ENCODE data around the gene RALY. TPM values are rescaled to one million over a fixed set of nuclear protein-coding genes. Genes with fewer than 3 reads are reported as not detected.

The RALY gene
- polyA plus RNA-seq, 1 donor from 2014 or later, result 218 TPM

DNA sequence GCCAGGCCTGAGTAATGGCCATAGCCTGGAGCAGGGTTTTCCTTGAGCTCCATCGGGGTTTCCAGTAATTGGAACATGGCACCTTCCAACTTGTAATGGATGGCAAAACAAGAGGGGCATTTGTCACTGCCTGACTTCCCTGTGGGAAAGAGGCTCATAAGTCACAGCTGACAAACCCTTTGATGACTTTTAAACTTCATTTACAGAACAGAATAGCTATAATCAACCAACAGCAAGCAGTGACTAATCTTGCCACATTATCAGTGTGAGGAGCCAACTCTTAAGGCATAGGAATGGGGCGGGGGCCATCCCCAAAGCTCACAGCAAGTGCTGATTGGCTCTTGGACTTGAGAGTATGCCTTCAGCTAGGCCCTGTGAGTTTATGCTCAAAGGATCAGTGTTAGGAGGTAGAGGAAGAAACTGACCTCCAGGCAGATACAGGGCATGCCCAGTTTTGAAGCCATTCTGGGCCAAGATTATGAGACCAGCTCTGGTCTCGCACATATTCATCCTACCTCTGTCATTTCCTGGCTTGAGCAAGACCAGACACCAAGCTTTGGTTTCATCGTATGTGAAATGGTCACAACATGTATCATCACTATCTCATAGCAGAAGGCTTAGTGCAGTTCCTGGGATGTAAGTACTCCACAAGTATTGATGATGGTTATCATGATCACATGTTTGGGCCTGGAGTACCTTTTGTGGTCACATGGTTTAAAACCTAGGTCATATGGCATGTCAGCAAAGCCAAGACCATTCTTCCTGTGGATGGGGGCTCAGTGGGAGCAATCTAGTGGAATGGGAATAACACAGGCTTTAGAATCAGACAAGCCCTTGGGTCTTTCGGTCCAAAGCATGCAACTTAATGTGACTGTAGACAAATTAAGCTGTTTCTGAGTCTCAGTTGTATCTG, 69.1 kb downstream of the RALY start:
- no peak overlapping the region for H3K4me3 Mint-ChIP-seq
- H3K9me3 Mint-ChIP-seq, result no peaks in the 10 kb centered on the region
- H3K36me3 Mint-ChIP-seq, result peaks cover 3% of the 10 kb centered on the region
- peaks cover 18 to 31% (median 19%) of the 10 kb centered on the region in 3 donors for H3K4me1 Mint-ChIP-seq
- H3K27ac Mint-ChIP-seq, result peak overlapping the region; percentile 9 to 84 (median 43)
- H3K27me3 Mint-ChIP-seq, result no peaks in the 10 kb centered on the region

DNA sequence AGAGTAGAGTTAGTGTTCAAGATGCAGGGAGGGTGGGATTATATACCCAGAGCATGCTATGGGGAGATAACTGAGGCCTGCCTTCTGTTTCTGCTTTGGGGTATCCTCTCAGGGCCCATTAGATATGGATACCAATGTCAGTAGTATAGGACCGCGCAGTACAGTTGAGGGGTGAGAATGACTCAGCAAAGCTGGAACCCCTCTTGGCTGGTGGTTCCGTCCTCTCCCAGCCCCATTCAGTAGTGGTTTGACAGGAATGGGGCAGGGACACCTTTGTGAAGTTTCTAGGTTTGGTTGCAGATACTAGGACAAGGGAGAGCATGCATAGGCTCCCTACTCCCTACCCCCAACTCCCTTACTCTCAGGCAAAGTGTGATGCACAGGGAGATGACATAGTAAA, 70.6 kb downstream of the RALY start:
- peaks cover 3% of the 10 kb centered on the region for H3K36me3 Mint-ChIP-seq
- H3K27me3 Mint-ChIP-seq, result no peaks in the 10 kb centered on the region
- no peak overlapping the region for H3K4me3 Mint-ChIP-seq
- peak overlapping the region in 1 of 3 donors; percentile 54 for H3K27ac Mint-ChIP-seq
- H3K9me3 Mint-ChIP-seq, result no peaks in the 10 kb centered on the region
- H3K4me1 Mint-ChIP-seq, result peaks cover 10 to 28% (median 17%) of the 10 kb centered on the region in 3 donors

DNA sequence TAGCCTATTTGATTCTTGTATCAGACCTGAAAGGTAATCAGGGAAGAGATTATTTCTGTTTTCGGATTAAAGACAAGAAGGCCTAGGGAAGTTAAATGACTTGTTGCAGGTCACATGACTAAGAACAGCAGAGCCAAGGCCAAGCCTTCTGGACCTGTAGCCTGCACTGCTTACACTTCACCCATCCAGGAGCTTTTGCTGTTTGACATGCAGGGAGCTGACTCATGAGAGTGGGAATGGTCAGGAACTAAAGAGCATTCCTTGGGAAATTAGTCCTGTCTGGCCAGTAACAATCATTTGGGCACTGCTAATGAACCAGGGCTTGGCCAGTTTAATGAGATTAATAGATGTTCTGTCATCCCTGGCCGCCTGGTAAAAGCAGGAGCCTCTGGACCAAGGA, 71.5 kb downstream of the RALY start:
- Mint-ChIP-seq H3K27ac (peak overlapping the region in 2 of 3 donors; percentile 49 to 54), H3K4me1 (peaks cover 19 to 30% (median 22%) of the 10 kb centered on the region in 3 donors)

DNA sequence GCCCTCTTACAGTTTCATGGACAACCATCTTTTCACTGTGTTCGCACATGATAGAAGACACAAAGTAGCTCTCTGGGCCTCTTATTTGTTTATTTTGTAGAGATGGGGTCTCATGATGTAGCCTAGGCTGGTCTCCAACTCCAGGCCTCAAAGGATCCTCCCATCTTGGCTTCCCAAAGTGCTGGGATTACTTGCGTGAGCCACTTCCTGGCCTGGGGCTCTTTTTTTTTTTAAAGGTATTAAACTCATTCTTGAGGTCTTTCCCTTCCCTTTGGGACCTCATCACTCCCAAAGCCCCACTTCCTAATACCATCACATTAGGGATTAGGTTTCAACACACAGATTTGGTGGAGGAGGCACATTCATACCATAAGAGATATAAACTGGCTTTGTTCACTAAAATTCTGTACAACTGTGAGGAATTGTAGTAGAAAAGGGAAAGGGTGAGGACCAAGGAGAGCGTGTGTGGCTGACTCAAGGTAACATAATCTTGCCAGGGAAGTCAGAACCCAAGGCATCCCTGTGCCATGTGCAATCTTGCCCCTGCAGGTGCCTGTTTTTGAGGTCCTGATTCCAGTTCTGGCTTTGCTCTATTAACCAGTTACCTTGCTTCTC, 72.9 kb downstream of the RALY start:
- Mint-ChIP-seq H3K4me3 (no peak overlapping the region), H3K27me3 (no peaks in the 10 kb centered on the region), H3K4me1 (peaks cover 19 to 25% (median 22%) of the 10 kb centered on the region in 3 donors), H3K9me3 (no peaks in the 10 kb centered on the region), H3K27ac (peak overlapping the region in 1 of 3 donors; percentile 71), H3K36me3 (no peaks in the 10 kb centered on the region)

More for the DNA sequence above, 71.5 kb downstream of the RALY start:
- Mint-ChIP-seq H3K9me3 (no peaks in the 10 kb centered on the region), H3K27me3 (no peaks in the 10 kb centered on the region), H3K4me3 (no peak overlapping the region), H3K36me3 (peaks cover 3% of the 10 kb centered on the region)

DNA sequence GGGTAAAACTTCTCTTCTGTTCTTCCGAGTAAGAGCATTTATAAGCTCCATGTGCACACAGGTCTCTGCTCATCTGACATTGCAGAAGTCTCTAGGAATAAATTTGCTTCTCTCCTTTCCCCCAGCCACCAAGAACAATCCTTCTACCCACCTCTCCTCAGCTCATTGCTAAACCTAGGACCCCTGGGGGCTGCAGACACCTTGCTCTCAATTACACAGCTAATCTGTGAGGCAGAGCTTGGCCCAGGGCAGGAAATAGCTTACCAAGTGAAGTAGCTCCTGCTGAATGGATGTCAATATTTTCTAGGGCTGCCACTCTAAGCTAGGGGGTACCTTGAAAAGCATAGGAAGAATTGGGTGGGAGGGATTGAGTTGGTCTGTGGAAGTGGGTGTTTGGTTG, 74.3 kb downstream of the RALY start:
- Mint-ChIP-seq H3K4me3 (no peak overlapping the region), H3K9me3 (no peaks in the 10 kb centered on the region), H3K36me3 (peaks cover 2% of the 10 kb centered on the region), H3K4me1 (peaks cover 19 to 26% (median 25%) of the 10 kb centered on the region in 3 donors), H3K27me3 (no peaks in the 10 kb centered on the region), H3K27ac (peak overlapping the region in 2 of 3 donors; percentile 63 to 89)

DNA sequence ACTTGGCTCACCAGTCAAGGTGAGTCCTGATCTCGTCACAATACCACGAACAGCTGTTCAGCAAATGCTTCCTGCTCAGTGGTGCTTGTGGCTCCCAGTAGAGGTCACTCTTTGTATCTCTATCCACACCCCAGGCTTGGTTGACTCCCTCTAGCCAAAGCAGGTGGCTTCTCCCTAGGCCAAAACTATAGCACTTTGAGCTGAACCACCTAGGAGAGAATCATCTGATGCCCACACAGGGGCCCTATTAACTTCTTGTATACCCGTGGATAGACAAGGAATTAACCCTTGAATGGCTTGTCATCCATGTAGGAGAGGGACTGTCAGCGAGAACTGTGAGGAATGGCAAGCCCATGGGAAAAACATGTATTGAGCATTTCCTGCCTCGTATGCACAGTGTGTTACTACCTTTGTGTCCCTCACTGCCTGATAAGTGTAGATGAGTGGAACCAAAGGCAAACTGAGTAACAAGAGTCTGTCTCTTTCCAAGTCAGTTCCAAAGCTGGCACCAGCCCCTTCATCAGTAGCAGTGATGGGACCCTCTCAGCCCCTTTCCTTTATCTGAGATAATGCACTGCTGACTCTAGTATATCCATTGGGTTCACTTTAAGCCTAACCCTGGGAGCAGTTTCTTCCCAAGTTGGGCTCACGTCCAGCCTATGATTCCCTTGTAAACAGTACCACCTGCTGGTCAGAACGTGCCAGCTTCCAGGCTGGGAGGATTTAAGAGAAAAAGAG, 75.8 kb downstream of the RALY start:
- peak overlapping the region; percentile 16 to 76 (median 61) for H3K27ac Mint-ChIP-seq
- no peaks in the 10 kb centered on the region for H3K27me3 Mint-ChIP-seq
- H3K9me3 Mint-ChIP-seq, result no peaks in the 10 kb centered on the region
- peaks cover 16 to 26% (median 25%) of the 10 kb centered on the region in 3 donors for H3K4me1 Mint-ChIP-seq
- no peak overlapping the region for H3K4me3 Mint-ChIP-seq
- H3K36me3 Mint-ChIP-seq, result peaks cover 2% of the 10 kb centered on the region

DNA sequence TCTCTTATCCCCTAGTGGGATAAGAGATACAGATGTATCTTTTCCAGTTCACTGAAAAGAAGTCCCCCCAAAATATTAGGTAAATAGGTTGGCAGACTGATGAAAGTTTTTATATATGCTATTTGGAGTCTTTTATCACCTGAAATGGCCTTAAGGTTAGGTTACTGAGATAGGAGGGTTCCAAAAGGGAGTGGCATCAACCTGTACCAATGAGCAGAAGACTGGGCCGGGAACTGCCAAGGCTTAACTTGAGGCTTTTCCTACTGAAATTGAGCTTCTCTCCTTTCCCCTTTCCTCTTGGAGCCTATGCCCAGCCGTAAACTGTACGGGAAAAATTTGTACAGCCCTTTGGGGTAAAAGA, 76.3 kb downstream of the RALY start:
- no peak overlapping the region for H3K4me3 Mint-ChIP-seq
- H3K27ac Mint-ChIP-seq, result peak overlapping the region in 2 of 3 donors; percentile 16 to 61
- H3K36me3 Mint-ChIP-seq, result peaks cover 2% of the 10 kb centered on the region
- no peaks in the 10 kb centered on the region for H3K9me3 Mint-ChIP-seq
- no peaks in the 10 kb centered on the region for H3K27me3 Mint-ChIP-seq
- peaks cover 12 to 25% (median 24%) of the 10 kb centered on the region in 3 donors for H3K4me1 Mint-ChIP-seq

DNA sequence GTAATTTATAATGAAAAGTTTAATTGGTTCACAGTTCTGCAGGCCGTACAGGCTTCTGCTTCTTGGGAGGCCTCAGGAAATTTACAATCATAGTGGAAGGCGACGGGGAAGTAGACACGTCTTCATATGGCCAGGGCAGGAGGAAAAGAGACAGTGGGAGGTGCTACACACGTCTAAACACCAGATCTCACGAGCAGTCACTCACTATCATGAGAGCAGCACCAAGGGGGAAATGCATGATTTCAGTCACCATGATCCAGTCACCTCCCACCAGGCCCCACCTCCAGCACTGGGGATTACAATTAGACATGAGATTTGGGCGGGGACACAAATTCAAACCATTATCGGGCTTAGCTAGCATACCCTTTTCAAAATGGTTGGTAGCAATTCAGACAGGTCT, 77.1 kb downstream of the RALY start:
- H3K9me3 Mint-ChIP-seq, result no peaks in the 10 kb centered on the region
- no peak overlapping the region for H3K27ac Mint-ChIP-seq
- H3K27me3 Mint-ChIP-seq, result no peaks in the 10 kb centered on the region
- peaks cover 2% of the 10 kb centered on the region for H3K36me3 Mint-ChIP-seq
- peaks cover 12 to 23% (median 22%) of the 10 kb centered on the region in 3 donors for H3K4me1 Mint-ChIP-seq
- no peak overlapping the region for H3K4me3 Mint-ChIP-seq

DNA sequence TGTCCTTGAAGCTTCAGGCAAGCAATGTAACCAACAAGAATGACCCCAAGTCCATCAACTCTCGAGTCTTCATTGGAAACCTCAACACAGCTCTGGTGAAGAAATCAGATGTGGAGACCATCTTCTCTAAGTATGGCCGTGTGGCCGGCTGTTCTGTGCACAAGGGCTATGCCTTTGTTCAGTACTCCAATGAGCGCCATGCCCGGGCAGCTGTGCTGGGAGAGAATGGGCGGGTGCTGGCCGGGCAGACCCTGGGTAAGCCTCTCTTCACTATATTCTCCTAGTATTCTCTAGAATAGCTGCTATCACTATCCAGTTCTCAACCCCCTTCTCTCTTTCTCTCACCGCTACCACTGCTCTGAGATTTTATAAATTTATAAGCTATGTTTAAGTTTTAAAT, 78.4 kb downstream of the RALY start:
- H3K9me3 Mint-ChIP-seq, result no peaks in the 10 kb centered on the region
- H3K4me1 Mint-ChIP-seq, result peaks cover 12 to 23% (median 22%) of the 10 kb centered on the region in 3 donors
- no peaks in the 10 kb centered on the region for H3K27me3 Mint-ChIP-seq
- H3K4me3 Mint-ChIP-seq, result no peak overlapping the region
- H3K27ac Mint-ChIP-seq, result peak overlapping the region in 1 of 3 donors; percentile 86
- peaks cover 2% of the 10 kb centered on the region for H3K36me3 Mint-ChIP-seq

DNA sequence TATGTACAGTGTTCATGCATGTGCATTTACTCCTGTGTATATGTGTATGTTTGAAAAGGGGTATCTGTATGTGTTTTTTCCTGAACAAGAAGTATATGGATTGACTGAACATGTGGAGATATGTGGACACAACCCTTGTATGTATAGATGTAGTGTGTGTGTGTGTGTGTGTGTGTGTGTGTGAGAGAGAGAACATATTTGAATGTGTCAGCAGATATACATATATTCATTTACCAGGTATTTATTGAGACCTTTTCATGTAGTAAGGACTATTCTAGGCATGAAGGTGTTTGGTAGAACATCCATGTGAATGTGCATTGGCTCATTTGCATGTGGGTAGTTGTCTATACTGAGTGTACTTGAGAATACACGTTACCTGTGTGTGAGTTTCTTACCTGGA, 79.1 kb downstream of the RALY start:
- Mint-ChIP-seq H3K27ac (peak overlapping the region in 2 of 3 donors; percentile 59 to 86), H3K4me1 (peaks cover 12 to 22% (median 21%) of the 10 kb centered on the region in 3 donors), H3K4me3 (no peak overlapping the region), H3K9me3 (no peaks in the 10 kb centered on the region), H3K36me3 (peaks cover 2% of the 10 kb centered on the region), H3K27me3 (no peaks in the 10 kb centered on the region)

DNA sequence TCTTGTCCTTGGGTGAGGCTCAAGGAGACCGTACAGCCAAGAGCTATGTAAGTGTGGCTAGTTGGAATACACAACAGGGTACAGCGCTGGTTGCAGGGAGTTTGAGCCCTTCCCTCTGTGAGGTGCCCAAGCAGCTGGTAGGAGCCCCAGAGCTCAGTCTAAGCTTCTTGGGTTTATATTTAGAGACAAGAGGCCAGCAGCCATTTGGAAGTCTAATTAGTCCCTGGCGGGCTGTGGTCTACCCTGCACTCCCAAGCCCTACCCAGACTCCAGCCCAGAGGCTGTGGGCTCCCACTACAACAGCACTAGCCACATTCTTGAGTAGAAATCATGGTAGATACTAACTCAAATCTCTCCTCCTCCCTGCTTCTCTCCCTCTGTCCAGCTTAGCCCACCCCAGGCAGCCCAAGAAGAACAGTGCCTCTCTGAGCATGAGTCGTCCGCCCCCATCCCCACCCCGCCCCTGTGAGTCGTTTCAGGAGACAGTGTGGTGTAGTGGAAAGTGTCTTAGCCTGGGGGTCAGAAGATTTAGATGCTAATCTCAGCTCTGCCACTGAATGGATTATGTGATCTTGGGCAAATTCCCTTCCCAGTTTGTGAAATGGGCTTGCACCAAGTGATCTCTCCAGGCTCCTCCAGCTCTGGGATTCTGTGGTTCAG, 80.5 kb downstream of the RALY start:
- Mint-ChIP-seq H3K27me3 (no peaks in the 10 kb centered on the region), H3K9me3 (no peaks in the 10 kb centered on the region), H3K4me1 (peaks cover 9% of the 10 kb centered on the region in 3 donors), H3K36me3 (peaks cover 2% of the 10 kb centered on the region), H3K4me3 (no peak overlapping the region), H3K27ac (peak overlapping the region in 1 of 3 donors; percentile 63)

DNA sequence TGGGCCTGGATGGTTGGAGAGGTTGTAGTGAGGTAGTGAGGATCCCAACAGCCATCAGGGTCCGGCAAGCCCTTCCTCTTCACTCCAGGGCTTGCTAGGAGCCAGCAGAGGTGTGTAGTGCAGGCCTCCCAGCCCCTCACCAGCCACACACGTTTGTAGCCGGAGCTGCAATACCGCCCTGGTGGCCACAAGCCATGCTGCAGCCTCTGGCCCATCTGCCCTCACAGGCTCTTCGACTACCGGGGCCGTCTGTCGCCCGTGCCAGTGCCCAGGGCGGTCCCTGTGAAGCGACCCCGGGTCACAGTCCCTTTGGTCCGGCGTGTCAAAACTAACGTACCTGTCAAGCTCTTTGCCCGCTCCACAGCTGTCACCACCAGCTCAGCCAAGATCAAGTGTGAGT, 81.9 kb downstream of the RALY start:
- Mint-ChIP-seq H3K27me3 (no peaks in the 10 kb centered on the region), H3K27ac (peak overlapping the region in 1 of 3 donors; percentile 14), H3K9me3 (no peaks in the 10 kb centered on the region), H3K4me3 (no peak overlapping the region), H3K36me3 (peaks cover 2% of the 10 kb centered on the region), H3K4me1 (peaks cover 0 to 4% (median 3%) of the 10 kb centered on the region in 3 donors)

DNA sequence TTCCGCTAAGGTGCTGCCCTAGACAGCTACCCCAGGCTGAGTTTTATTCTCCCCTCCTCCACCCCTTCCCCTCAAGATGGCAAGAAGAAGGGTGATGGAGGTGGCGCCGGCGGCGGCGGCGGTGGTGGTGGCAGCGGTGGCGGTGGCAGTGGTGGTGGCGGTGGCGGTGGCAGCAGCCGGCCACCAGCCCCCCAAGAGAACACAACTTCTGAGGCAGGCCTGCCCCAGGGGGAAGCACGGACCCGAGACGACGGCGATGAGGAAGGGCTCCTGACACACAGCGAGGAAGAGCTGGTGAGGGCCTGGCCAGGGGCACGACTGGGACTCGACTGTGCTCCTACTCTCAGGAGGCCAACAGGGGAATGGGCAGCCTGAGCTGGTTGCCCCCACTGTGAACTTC, 83.2 kb downstream of the RALY start:
- H3K27ac Mint-ChIP-seq, result no peak overlapping the region
- no peak overlapping the region for H3K4me3 Mint-ChIP-seq
- H3K27me3 Mint-ChIP-seq, result no peaks in the 10 kb centered on the region
- H3K36me3 Mint-ChIP-seq, result peaks cover 2% of the 10 kb centered on the region
- peaks cover under 1 to 5% (median 3%) of the 10 kb centered on the region in 3 donors for H3K4me1 Mint-ChIP-seq
- H3K9me3 Mint-ChIP-seq, result no peaks in the 10 kb centered on the region

DNA sequence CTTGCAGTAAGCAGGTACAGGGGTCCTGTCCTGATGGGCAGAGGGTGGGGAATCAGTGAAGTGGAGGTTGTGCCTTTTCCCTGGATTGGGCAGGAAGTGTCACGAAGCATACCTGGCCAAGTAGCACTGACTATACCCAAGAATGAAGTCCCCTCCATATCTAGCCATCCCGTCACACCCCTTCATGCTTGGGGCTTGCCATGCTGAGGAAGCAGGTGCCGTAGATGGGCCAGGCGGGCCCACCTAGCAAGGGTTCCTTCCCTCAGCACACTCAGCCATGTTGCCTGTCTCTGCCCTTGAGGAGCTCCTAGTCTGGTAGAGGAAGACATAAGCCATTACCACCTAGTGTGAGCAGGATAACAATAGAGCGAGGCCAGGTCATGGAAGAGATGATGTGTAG, 84.8 kb downstream of the RALY start:
- H3K4me3 Mint-ChIP-seq, result no peak overlapping the region
- peaks cover 6 to 12% (median 6%) of the 10 kb centered on the region in 3 donors for H3K4me1 Mint-ChIP-seq
- H3K27ac Mint-ChIP-seq, result no peak overlapping the region
- no peaks in the 10 kb centered on the region for H3K9me3 Mint-ChIP-seq
- no peaks in the 10 kb centered on the region for H3K36me3 Mint-ChIP-seq
- no peaks in the 10 kb centered on the region for H3K27me3 Mint-ChIP-seq
